ENCODE data around the gene IFNA16.
"Not testable (repeated sequence)": the region's sequence is repeated elsewhere in the genome, so short reads cannot be mapped to it uniquely, and the experiment has no call there.

DNA sequence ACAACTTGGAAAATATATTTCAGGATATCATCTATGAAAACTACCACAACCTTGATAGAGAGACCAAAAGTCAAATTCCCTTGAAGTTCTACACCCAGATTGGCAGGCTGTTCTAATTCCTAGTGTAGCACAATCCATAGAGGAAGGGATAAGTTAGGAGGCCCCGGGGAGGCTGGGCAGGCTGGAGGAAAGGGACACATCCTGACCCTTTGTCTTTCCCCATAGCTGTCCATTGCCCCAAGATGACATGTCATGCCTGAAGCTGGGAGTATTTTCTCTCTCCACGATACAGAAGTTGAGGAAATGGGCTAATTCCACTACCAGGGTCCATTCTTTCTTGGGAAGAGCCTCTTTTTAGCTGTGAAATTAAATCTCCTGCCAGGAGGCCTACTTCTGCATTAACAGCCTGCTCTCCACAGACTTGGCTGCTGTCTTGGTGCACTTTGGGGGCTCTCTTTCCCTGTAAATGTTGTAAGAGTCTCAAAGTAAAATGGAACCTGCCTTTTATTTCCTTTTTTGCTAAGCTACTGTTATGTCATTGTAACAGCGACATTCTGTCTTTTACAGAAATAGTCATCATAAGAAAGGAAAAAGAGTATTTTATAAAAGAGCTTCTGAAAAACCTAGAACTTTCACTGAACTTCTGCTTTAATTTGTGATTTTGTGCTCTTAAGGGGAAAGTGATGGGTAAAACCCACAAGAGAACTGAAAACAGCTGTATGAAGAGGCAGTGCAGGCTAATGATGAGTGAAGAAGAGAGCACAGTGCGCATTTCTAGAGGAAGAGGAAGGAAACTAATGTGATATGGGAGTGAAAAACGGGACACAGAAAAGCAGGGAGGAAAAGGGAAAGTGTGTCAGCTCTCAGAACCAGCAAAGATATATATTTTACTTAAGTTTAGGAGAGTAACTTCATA is 3.4 kb downstream of the IFNA16 start:
- not testable (repeated sequence) for TF ChIP-seq YY1 (IDR thresholded peaks at IDR 0.05; ENCODE audit: insufficient read depth, insufficient read length); ZNF274 (IDR thresholded peaks at IDR 0.05; ENCODE audit: low read depth, low read length)

All from NT2/D1 (cell line).